ENCODE measurements around the gene POU6F2.

POU6F2 gene

GRCh38 chr7:39161903-39162302 is 184.2 kb downstream of the POU6F2 start:
- Histone ChIP-seq H3K27me3 (ENCODE audit: control insufficient read depth in 1 of 2, insufficient read depth in 2 of 2, low read length in 2 of 2) (peaks cover 0 to 6% of the 10 kb centered on the region in 2 donors), H3K36me3 (ENCODE audit: control insufficient read depth in 1 of 2, insufficient read depth in 2 of 2, low read length in 2 of 2) (no peaks in the 10 kb centered on the region), H3K27ac (ENCODE audit: low read depth, low read length) (no peak overlapping the region), H3K4me3 (ENCODE audit: low read depth in 1 of 2, low read length in 2 of 2) (no peak overlapping the region), H3K9me3 (ENCODE audit: control insufficient read depth in 1 of 2, low read length in 2 of 2) (no peaks in the 10 kb centered on the region), H3K4me1 (ENCODE audit: control insufficient read depth in 1 of 2, insufficient read depth in 2 of 2, low read length in 2 of 2) (no peaks in the 10 kb centered on the region), H3K9ac (ENCODE audit: low read depth in 1 of 2, low read length in 2 of 2) (no peak overlapping the region)

GRCh38 chr7:39164887-39165286 is 187.2 kb downstream of the POU6F2 start:
- Histone ChIP-seq H3K4me1 (ENCODE audit: control insufficient read depth in 1 of 2, insufficient read depth in 2 of 2, low read length in 2 of 2) (no peaks in the 10 kb centered on the region), H3K36me3 (ENCODE audit: control insufficient read depth in 1 of 2, insufficient read depth in 2 of 2, low read length in 2 of 2) (no peaks in the 10 kb centered on the region), H3K27me3 (ENCODE audit: control insufficient read depth in 1 of 2, insufficient read depth in 2 of 2, low read length in 2 of 2) (peaks cover 0 to 4% of the 10 kb centered on the region in 2 donors), H3K9ac (ENCODE audit: low read depth in 1 of 2, low read length in 2 of 2) (no peak overlapping the region), H3K27ac (ENCODE audit: low read depth, low read length) (no peak overlapping the region), H3K4me3 (ENCODE audit: low read depth in 1 of 2, low read length in 2 of 2) (no peak overlapping the region), H3K9me3 (ENCODE audit: control insufficient read depth in 1 of 2, low read length in 2 of 2) (no peaks in the 10 kb centered on the region)

GRCh38 chr7:39168403-39169098 is 190.8 kb downstream of the POU6F2 start:
- no peaks in the 10 kb centered on the region for H3K36me3 ChIP-seq (ENCODE audit: control insufficient read depth in 1 of 2, insufficient read depth in 2 of 2, low read length in 2 of 2)
- no peak overlapping the region for H3K4me3 ChIP-seq (ENCODE audit: low read depth in 1 of 2, low read length in 2 of 2)
- H3K4me1 ChIP-seq (ENCODE audit: control insufficient read depth in 1 of 2, insufficient read depth in 2 of 2, low read length in 2 of 2): no peaks in the 10 kb centered on the region
- H3K27ac ChIP-seq (ENCODE audit: low read depth, low read length): no peak overlapping the region
- no peaks in the 10 kb centered on the region for H3K9me3 ChIP-seq (ENCODE audit: control insufficient read depth in 1 of 2, low read length in 2 of 2)
- H3K27me3 ChIP-seq (ENCODE audit: control insufficient read depth in 1 of 2, insufficient read depth in 2 of 2, low read length in 2 of 2): peaks cover 0 to 4% of the 10 kb centered on the region in 2 donors
- no peak overlapping the region for H3K9ac ChIP-seq (ENCODE audit: low read depth in 1 of 2, low read length in 2 of 2)

GRCh38 chr7:39172137-39172536 is 194.4 kb downstream of the POU6F2 start:
- Histone ChIP-seq H3K4me1 (ENCODE audit: control insufficient read depth in 1 of 2, insufficient read depth in 2 of 2, low read length in 2 of 2) (no peaks in the 10 kb centered on the region), H3K27me3 (ENCODE audit: control insufficient read depth in 1 of 2, insufficient read depth in 2 of 2, low read length in 2 of 2) (no peaks in the 10 kb centered on the region), H3K9ac (ENCODE audit: low read depth in 1 of 2, low read length in 2 of 2) (no peak overlapping the region), H3K36me3 (ENCODE audit: control insufficient read depth in 1 of 2, insufficient read depth in 2 of 2, low read length in 2 of 2) (no peaks in the 10 kb centered on the region), H3K9me3 (ENCODE audit: control insufficient read depth in 1 of 2, low read length in 2 of 2) (no peaks in the 10 kb centered on the region), H3K4me3 (ENCODE audit: low read depth in 1 of 2, low read length in 2 of 2) (no peak overlapping the region), H3K27ac (ENCODE audit: low read depth, low read length) (no peak overlapping the region)

GRCh38 chr7:39181398-39181797 is 203.7 kb downstream of the POU6F2 start:
- Histone ChIP-seq H3K27me3 (ENCODE audit: control insufficient read depth in 1 of 2, insufficient read depth in 2 of 2, low read length in 2 of 2) (no peaks in the 10 kb centered on the region), H3K9me3 (ENCODE audit: control insufficient read depth in 1 of 2, low read length in 2 of 2) (no peaks in the 10 kb centered on the region), H3K27ac (ENCODE audit: low read depth, low read length) (no peak overlapping the region), H3K9ac (ENCODE audit: low read depth in 1 of 2, low read length in 2 of 2) (no peak overlapping the region), H3K4me3 (ENCODE audit: low read depth in 1 of 2, low read length in 2 of 2) (no peak overlapping the region), H3K4me1 (ENCODE audit: control insufficient read depth in 1 of 2, insufficient read depth in 2 of 2, low read length in 2 of 2) (no peaks in the 10 kb centered on the region), H3K36me3 (ENCODE audit: control insufficient read depth in 1 of 2, insufficient read depth in 2 of 2, low read length in 2 of 2) (no peaks in the 10 kb centered on the region)

GRCh38 chr7:39183796-39184195 is 206.1 kb downstream of the POU6F2 start:
- Histone ChIP-seq H3K4me3 (ENCODE audit: low read depth in 1 of 2, low read length in 2 of 2) (no peak overlapping the region), H3K27me3 (ENCODE audit: control insufficient read depth in 1 of 2, insufficient read depth in 2 of 2, low read length in 2 of 2) (no peaks in the 10 kb centered on the region), H3K27ac (ENCODE audit: low read depth, low read length) (no peak overlapping the region), H3K4me1 (ENCODE audit: control insufficient read depth in 1 of 2, insufficient read depth in 2 of 2, low read length in 2 of 2) (no peaks in the 10 kb centered on the region), H3K36me3 (ENCODE audit: control insufficient read depth in 1 of 2, insufficient read depth in 2 of 2, low read length in 2 of 2) (no peaks in the 10 kb centered on the region), H3K9me3 (ENCODE audit: control insufficient read depth in 1 of 2, low read length in 2 of 2) (no peaks in the 10 kb centered on the region), H3K9ac (ENCODE audit: low read depth in 1 of 2, low read length in 2 of 2) (no peak overlapping the region)

- H3K27ac ChIP-seq (ENCODE audit: low read depth, low read length): no peak overlapping the region
- no peak overlapping the region for H3K4me3 ChIP-seq (ENCODE audit: low read depth in 1 of 2, low read length in 2 of 2)
- H3K9ac ChIP-seq (ENCODE audit: low read depth in 1 of 2, low read length in 2 of 2): no peak overlapping the region
- H3K9me3 ChIP-seq (ENCODE audit: control insufficient read depth in 1 of 2, low read length in 2 of 2): no peaks in the 10 kb centered on the region
- no peaks in the 10 kb centered on the region for H3K4me1 ChIP-seq (ENCODE audit: control insufficient read depth in 1 of 2, insufficient read depth in 2 of 2, low read length in 2 of 2)
- no peaks in the 10 kb centered on the region for H3K36me3 ChIP-seq (ENCODE audit: control insufficient read depth in 1 of 2, insufficient read depth in 2 of 2, low read length in 2 of 2)
- H3K27me3 ChIP-seq (ENCODE audit: control insufficient read depth in 1 of 2, insufficient read depth in 2 of 2, low read length in 2 of 2): no peaks in the 10 kb centered on the region
These were observed 206.7 kb downstream of the POU6F2 start for GRCh38 chr7:39184391-39184790.

GRCh38 chr7:39186131-39186530 is 208.4 kb downstream of the POU6F2 start:
- no peaks in the 10 kb centered on the region for H3K36me3 ChIP-seq (ENCODE audit: control insufficient read depth in 1 of 2, insufficient read depth in 2 of 2, low read length in 2 of 2)

GRCh38 chr7:39186671-39187070 is 209.0 kb downstream of the POU6F2 start:
- Histone ChIP-seq H3K9ac (ENCODE audit: low read depth in 1 of 2, low read length in 2 of 2) (no peak overlapping the region), H3K4me3 (ENCODE audit: low read depth in 1 of 2, low read length in 2 of 2) (no peak overlapping the region), H3K27me3 (ENCODE audit: control insufficient read depth in 1 of 2, insufficient read depth in 2 of 2, low read length in 2 of 2) (no peaks in the 10 kb centered on the region), H3K36me3 (ENCODE audit: control insufficient read depth in 1 of 2, insufficient read depth in 2 of 2, low read length in 2 of 2) (no peaks in the 10 kb centered on the region), H3K9me3 (ENCODE audit: control insufficient read depth in 1 of 2, low read length in 2 of 2) (no peaks in the 10 kb centered on the region), H3K27ac (ENCODE audit: low read depth, low read length) (no peak overlapping the region), H3K4me1 (ENCODE audit: control insufficient read depth in 1 of 2, insufficient read depth in 2 of 2, low read length in 2 of 2) (no peaks in the 10 kb centered on the region)

More at GRCh38 chr7:39186131-39186530, 208.4 kb downstream of the POU6F2 start:
- no peak overlapping the region for H3K4me3 ChIP-seq (ENCODE audit: low read depth in 1 of 2, low read length in 2 of 2)
- H3K27ac ChIP-seq (ENCODE audit: low read depth, low read length): no peak overlapping the region
- H3K27me3 ChIP-seq (ENCODE audit: control insufficient read depth in 1 of 2, insufficient read depth in 2 of 2, low read length in 2 of 2): no peaks in the 10 kb centered on the region
- H3K9me3 ChIP-seq (ENCODE audit: control insufficient read depth in 1 of 2, low read length in 2 of 2): no peaks in the 10 kb centered on the region
- H3K4me1 ChIP-seq (ENCODE audit: control insufficient read depth in 1 of 2, insufficient read depth in 2 of 2, low read length in 2 of 2): no peaks in the 10 kb centered on the region
- H3K9ac ChIP-seq (ENCODE audit: low read depth in 1 of 2, low read length in 2 of 2): no peak overlapping the region

- Histone ChIP-seq H3K27ac (ENCODE audit: low read depth, low read length) (no peak overlapping the region), H3K4me3 (ENCODE audit: low read depth in 1 of 2, low read length in 2 of 2) (no peak overlapping the region), H3K36me3 (ENCODE audit: control insufficient read depth in 1 of 2, insufficient read depth in 2 of 2, low read length in 2 of 2) (no peaks in the 10 kb centered on the region), H3K27me3 (ENCODE audit: control insufficient read depth in 1 of 2, insufficient read depth in 2 of 2, low read length in 2 of 2) (no peaks in the 10 kb centered on the region), H3K4me1 (ENCODE audit: control insufficient read depth in 1 of 2, insufficient read depth in 2 of 2, low read length in 2 of 2) (no peaks in the 10 kb centered on the region), H3K9ac (ENCODE audit: low read depth in 1 of 2, low read length in 2 of 2) (no peak overlapping the region), H3K9me3 (ENCODE audit: control insufficient read depth in 1 of 2, low read length in 2 of 2) (no peaks in the 10 kb centered on the region)
These were observed 209.4 kb downstream of the POU6F2 start for GRCh38 chr7:39187130-39187529.
